ENCODE measurements around the gene LGR4. TPM values are rescaled to one million over a fixed set of nuclear protein-coding genes. Genes with fewer than 3 reads are reported as not detected.

The LGR4 gene
- total and polyA plus RNA-seq, 2 of the 13 experiments (the other 11 are each of a cell fraction or from before 2014, with no cell fraction given): 42.1 to 68.7 TPM

DNA sequence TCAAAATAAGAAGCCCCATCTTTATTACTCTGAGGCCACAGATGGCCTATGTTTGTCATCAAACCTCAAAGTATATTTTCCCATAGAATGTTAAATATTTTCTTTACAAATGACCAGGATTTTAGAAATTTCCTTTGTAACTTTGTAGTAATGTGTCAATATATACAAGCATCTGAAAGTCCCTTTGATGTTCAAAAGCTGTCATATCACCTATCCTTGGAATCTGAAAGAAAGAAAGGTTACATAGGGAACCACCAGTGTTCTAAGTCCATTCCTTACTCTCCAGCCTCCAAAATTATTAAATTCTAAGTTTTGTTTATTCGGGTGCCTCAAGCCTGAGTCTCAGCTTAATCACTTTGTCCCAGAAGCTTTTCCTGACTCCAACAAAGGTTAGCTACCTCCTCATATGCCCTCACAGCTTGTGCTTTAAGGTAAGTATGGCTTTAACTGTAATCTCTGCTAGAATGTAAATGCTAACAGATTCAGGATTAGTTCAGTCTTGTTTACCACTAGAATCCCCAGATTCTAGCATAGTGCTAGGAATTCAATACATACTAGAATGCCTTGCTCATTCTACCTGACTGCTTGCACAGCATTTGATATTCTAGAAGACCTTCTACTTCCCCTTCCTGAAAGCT is 141.8 kb downstream of the LGR4 start (continued):
- TF ChIP-seq, protein P1, sequence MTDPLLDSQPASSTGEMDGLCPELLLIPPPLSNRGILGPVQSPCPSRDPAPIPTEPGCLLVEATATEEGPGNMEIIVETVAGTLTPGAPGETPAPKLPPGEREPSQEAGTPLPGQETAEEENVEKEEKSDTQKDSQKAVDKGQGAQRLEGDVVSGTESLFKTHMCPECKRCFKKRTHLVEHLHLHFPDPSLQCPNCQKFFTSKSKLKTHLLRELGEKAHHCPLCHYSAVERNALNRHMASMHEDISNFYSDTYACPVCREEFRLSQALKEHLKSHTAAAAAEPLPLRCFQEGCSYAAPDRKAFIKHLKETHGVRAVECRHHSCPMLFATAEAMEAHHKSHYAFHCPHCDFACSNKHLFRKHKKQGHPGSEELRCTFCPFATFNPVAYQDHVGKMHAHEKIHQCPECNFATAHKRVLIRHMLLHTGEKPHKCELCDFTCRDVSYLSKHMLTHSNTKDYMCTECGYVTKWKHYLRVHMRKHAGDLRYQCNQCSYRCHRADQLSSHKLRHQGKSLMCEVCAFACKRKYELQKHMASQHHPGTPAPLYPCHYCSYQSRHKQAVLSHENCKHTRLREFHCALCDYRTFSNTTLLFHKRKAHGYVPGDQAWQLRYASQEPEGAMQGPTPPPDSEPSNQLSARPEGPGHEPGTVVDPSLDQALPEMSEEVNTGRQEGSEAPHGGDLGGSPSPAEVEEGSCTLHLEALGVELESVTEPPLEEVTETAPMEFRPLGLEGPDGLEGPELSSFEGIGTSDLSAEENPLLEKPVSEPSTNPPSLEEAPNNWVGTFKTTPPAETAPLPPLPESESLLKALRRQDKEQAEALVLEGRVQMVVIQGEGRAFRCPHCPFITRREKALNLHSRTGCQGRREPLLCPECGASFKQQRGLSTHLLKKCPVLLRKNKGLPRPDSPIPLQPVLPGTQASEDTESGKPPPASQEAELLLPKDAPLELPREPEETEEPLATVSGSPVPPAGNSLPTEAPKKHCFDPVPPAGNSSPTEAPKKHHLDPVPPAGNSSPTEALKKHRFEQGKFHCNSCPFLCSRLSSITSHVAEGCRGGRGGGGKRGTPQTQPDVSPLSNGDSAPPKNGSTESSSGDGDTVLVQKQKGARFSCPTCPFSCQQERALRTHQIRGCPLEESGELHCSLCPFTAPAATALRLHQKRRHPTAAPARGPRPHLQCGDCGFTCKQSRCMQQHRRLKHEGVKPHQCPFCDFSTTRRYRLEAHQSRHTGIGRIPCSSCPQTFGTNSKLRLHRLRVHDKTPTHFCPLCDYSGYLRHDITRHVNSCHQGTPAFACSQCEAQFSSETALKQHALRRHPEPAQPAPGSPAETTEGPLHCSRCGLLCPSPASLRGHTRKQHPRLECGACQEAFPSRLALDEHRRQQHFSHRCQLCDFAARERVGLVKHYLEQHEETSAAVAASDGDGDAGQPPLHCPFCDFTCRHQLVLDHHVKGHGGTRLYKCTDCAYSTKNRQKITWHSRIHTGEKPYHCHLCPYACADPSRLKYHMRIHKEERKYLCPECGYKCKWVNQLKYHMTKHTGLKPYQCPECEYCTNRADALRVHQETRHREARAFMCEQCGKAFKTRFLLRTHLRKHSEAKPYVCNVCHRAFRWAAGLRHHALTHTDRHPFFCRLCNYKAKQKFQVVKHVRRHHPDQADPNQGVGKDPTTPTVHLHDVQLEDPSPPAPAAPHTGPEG (CRISPR knock-in tag; IDR thresholded peaks at IDR 0.05): no peak
- TF ChIP-seq ZNF7 (CRISPR knock-in tag; IDR thresholded peaks at IDR 0.05): no peak
- TF ChIP-seq, protein P2, sequence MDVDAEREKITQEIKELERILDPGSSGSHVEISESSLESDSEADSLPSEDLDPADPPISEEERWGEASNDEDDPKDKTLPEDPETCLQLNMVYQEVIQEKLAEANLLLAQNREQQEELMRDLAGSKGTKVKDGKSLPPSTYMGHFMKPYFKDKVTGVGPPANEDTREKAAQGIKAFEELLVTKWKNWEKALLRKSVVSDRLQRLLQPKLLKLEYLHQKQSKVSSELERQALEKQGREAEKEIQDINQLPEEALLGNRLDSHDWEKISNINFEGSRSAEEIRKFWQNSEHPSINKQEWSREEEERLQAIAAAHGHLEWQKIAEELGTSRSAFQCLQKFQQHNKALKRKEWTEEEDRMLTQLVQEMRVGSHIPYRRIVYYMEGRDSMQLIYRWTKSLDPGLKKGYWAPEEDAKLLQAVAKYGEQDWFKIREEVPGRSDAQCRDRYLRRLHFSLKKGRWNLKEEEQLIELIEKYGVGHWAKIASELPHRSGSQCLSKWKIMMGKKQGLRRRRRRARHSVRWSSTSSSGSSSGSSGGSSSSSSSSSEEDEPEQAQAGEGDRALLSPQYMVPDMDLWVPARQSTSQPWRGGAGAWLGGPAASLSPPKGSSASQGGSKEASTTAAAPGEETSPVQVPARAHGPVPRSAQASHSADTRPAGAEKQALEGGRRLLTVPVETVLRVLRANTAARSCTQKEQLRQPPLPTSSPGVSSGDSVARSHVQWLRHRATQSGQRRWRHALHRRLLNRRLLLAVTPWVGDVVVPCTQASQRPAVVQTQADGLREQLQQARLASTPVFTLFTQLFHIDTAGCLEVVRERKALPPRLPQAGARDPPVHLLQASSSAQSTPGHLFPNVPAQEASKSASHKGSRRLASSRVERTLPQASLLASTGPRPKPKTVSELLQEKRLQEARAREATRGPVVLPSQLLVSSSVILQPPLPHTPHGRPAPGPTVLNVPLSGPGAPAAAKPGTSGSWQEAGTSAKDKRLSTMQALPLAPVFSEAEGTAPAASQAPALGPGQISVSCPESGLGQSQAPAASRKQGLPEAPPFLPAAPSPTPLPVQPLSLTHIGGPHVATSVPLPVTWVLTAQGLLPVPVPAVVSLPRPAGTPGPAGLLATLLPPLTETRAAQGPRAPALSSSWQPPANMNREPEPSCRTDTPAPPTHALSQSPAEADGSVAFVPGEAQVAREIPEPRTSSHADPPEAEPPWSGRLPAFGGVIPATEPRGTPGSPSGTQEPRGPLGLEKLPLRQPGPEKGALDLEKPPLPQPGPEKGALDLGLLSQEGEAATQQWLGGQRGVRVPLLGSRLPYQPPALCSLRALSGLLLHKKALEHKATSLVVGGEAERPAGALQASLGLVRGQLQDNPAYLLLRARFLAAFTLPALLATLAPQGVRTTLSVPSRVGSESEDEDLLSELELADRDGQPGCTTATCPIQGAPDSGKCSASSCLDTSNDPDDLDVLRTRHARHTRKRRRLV (CRISPR knock-in tag; IDR thresholded peaks at IDR 0.05): no peak
- no peak for TF ChIP-seq HMGA1 (CRISPR knock-in tag; conservative IDR thresholded peaks at IDR 0.05)
- peak; percentile 73 for TF ChIP-seq RXRB (CRISPR knock-in tag; IDR thresholded peaks at IDR 0.05; ENCODE audit: borderline replicate concordance)
- TF ChIP-seq, protein P3, sequence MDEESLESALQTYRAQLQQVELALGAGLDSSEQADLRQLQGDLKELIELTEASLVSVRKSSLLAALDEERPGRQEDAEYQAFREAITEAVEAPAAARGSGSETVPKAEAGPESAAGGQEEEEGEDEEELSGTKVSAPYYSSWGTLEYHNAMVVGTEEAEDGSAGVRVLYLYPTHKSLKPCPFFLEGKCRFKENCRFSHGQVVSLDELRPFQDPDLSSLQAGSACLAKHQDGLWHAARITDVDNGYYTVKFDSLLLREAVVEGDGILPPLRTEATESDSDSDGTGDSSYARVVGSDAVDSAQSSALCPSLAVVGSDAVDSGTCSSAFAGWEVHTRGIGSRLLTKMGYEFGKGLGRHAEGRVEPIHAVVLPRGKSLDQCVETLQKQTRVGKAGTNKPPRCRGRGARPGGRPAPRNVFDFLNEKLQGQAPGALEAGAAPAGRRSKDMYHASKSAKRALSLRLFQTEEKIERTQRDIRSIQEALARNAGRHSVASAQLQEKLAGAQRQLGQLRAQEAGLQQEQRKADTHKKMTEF (CRISPR knock-in tag; IDR thresholded peaks at IDR 0.05): peak; percentile 60
- TF ChIP-seq DMAP1 (CRISPR knock-in tag; IDR thresholded peaks at IDR 0.05): no peak
- TF ChIP-seq BORCS8-MEF2B (CRISPR knock-in tag; IDR thresholded peaks at IDR 0.05): no peak
- TF ChIP-seq RBAK (CRISPR knock-in tag; IDR thresholded peaks at IDR 0.05): no peak
- TF ChIP-seq ZKSCAN1 (IDR thresholded peaks at IDR 0.05; ENCODE audit: low read length): no peak
- no peak for TF ChIP-seq ZSCAN31 (CRISPR knock-in tag; IDR thresholded peaks at IDR 0.05; ENCODE audit: low read depth)
- no peak for TF ChIP-seq KAT2B (IDR thresholded peaks at IDR 0.05; ENCODE audit: borderline replicate concordance, low read depth, low read length)
- TF ChIP-seq, protein P4, sequence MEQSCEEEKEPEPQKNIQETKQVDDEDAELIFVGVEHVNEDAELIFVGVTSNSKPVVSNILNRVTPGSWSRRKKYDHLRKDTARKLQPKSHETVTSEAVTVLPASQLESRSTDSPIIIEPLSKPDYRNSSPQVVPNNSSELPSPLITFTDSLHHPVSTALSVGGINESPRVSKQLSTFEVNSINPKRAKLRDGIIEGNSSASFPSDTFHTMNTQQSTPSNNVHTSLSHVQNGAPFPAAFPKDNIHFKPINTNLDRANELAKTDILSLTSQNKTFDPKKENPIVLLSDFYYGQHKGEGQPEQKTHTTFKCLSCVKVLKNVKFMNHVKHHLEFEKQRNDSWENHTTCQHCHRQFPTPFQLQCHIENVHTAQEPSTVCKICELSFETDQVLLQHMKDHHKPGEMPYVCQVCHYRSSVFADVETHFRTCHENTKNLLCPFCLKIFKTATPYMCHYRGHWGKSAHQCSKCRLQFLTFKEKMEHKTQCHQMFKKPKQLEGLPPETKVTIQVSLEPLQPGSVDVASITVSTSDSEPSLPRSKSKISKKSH (CRISPR knock-in tag; IDR thresholded peaks at IDR 0.05; ENCODE audit: borderline replicate concordance): no peak
- TF ChIP-seq, protein P5, sequence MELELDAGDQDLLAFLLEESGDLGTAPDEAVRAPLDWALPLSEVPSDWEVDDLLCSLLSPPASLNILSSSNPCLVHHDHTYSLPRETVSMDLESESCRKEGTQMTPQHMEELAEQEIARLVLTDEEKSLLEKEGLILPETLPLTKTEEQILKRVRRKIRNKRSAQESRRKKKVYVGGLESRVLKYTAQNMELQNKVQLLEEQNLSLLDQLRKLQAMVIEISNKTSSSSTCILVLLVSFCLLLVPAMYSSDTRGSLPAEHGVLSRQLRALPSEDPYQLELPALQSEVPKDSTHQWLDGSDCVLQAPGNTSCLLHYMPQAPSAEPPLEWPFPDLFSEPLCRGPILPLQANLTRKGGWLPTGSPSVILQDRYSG (CRISPR knock-in tag; IDR thresholded peaks at IDR 0.05): no peak
- TF ChIP-seq SP4 (CRISPR knock-in tag; IDR thresholded peaks at IDR 0.05): no peak

Measured in HepG2 (cell line).